Erythroblast (primary cell): ENCODE measurements around the gene EP300.

Source experiments
- GATA1 ChIP-seq: IDR thresholded peaks from 2 replicates; pipeline ENCODE4 v1.6.1; 2011; ENCODE audit warnings: low read depth, mild to moderate bottlenecking, control low read depth, low read length, moderate library complexity
- POLR2A ChIP-seq: IDR thresholded peaks from 2 replicates; pipeline ENCODE4 v1.6.1; 2011; ENCODE audit warnings: mild to moderate bottlenecking, low read length

DNA sequence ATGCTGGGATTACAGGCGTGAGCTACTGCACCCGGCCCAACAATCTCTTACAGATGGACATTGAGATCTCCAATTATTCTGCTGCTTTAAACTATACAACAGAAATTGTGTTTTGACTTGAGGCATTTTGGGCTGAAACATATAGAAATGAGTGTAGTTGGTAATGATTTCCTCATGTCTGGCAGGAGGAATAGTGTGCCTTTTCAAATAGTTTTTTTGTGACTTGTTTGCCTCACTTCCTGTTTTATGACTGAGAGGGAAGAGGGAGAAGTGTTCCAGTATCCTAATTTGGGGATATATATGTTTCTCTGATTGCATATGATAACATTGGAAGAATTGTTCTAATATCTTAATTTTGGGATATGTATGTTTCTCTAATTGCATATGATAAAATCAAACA, 40.2 kb downstream of the EP300 start:
- TF ChIP-seq POLR2A: no peak
- no peak for TF ChIP-seq GATA1
